Measurements from ENCODE around the gene ELF2. TPM values are rescaled to one million over a fixed set of nuclear protein-coding genes. Genes with fewer than 3 reads are reported as not detected.
A peak's percentile ranks its signal among the peaks of the same experiment; 100 is the strongest.

The ELF2 gene
- polyA plus RNA-seq, 1 experiment, result 40.4 TPM

GRCh38 chr4:139020384-139020783 lies 156.6 kb downstream of the ELF2 start:
- POLR2A ChIA-PET, result no interaction called here
- no peak for DNase-seq (ENCODE audit: low read depth, low spot score)
- CTCF ChIA-PET, result interaction anchor here (0.6 to 7.7 kb wide), 3 partner anchors 11 to 630 kb away, joined by 3 to 82 read pairs (median 3); no protein-coding TSS in a partner anchor

GRCh38 chr4:139018971-139019758 lies 157.9 kb downstream of the ELF2 start:
- Histone ChIP-seq H3K27ac (ENCODE audit: low read depth, low read length) (peak overlapping the region; percentile 34), H3K9me3 (ENCODE audit: control insufficient read depth, insufficient read depth, low read length) (no peaks in the 10 kb centered on the region; the same call in 1 of the 2 replicates), H3K4me3 (ENCODE audit: low read depth, low read length) (no peak overlapping the region), H3K27me3 (ENCODE audit: control insufficient read depth, insufficient read depth, low read length) (no peaks in the 10 kb centered on the region)
- POLR2A ChIA-PET, result no interaction called here
- CTCF ChIA-PET, result interaction anchor here (7.7 kb wide), 1 partner anchor 12 kb away, joined by 82 read pairs; no protein-coding TSS in a partner anchor
- no peak for TF ChIP-seq CTCF (IDR thresholded peaks at IDR 0.05; ENCODE audit: low read depth, low read length)
- peak; percentile 58 for DNase-seq (ENCODE audit: low read depth, low spot score)

More at GRCh38 chr4:139020384-139020783, 156.6 kb downstream of the ELF2 start:
- TF ChIP-seq CTCF (IDR thresholded peaks at IDR 0.05; ENCODE audit: low read depth, low read length), result no peak
- H3K9me3 ChIP-seq (ENCODE audit: control insufficient read depth, insufficient read depth, low read length), result no peaks in the 10 kb centered on the region; the same call in 1 of the 2 replicates
- no peaks in the 10 kb centered on the region for H3K27me3 ChIP-seq (ENCODE audit: control insufficient read depth, insufficient read depth, low read length)
- H3K4me3 ChIP-seq (ENCODE audit: low read depth, low read length), result no peak overlapping the region
- H3K27ac ChIP-seq (ENCODE audit: low read depth, low read length), result no peak overlapping the region

- ChIA-PET CTCF (interaction anchor here (0.6 to 7.7 kb wide), 2 partner anchors 9 to 12 kb away, joined by 3 to 82 read pairs; no protein-coding TSS in a partner anchor), POLR2A (no interaction called here)
- Histone ChIP-seq H3K9me3 (ENCODE audit: control insufficient read depth, insufficient read depth, low read length) (no peaks in the 10 kb centered on the region; the same call in 1 of the 2 replicates), H3K27me3 (ENCODE audit: control insufficient read depth, insufficient read depth, low read length) (no peaks in the 10 kb centered on the region), H3K4me3 (ENCODE audit: low read depth, low read length) (peak overlapping the region; percentile 1; the same call in 1 of the 2 replicates), H3K27ac (ENCODE audit: low read depth, low read length) (no peak overlapping the region)
- DNase-seq (ENCODE audit: low read depth, low spot score), result no peak
- TF ChIP-seq CTCF (IDR thresholded peaks at IDR 0.05; ENCODE audit: low read depth, low read length), result no peak
Measured at GRCh38 chr4:139018501-139018900, 158.5 kb downstream of the ELF2 start.

- Histone ChIP-seq H3K9me3 (ENCODE audit: control insufficient read depth, insufficient read depth, low read length) (no peaks in the 10 kb centered on the region; the same call in 1 of the 2 replicates), H3K4me3 (ENCODE audit: low read depth, low read length) (peak overlapping the region; percentile 31), H3K27ac (ENCODE audit: low read depth, low read length) (no peak overlapping the region), H3K27me3 (ENCODE audit: control insufficient read depth, insufficient read depth, low read length) (no peaks in the 10 kb centered on the region)
- POLR2A ChIA-PET, result no interaction called here
- no peak for TF ChIP-seq CTCF (IDR thresholded peaks at IDR 0.05; ENCODE audit: low read depth, low read length)
- no peak for DNase-seq (ENCODE audit: low read depth, low spot score)
- CTCF ChIA-PET, result interaction anchor here (0.6 to 7.7 kb wide), 2 partner anchors 9 to 13 kb away, joined by 3 to 82 read pairs; no protein-coding TSS in a partner anchor
Measured at GRCh38 chr4:139017861-139018260, 159.2 kb downstream of the ELF2 start.
